Stimulated activated CD4-positive, alpha-beta T cell treated with anti-CD3 and anti-CD28 coated beads, Interleukin-15, amount 100 ng/mL, for 1 hour (primary cell): ENCODE measurements around the gene HERC5.
"Not testable (repeated sequence)": the region's sequence is repeated elsewhere in the genome, so short reads cannot be mapped to it uniquely, and the experiment has no call there.

Source experiments
- DNase-seq, 2 donors: peaks; one replicate each; pipeline ENCODE4 v3.0.0-alpha.2; 2020; ENCODE audit warnings: low read depth in 1 of 2, low spot score in 1 of 2

The HERC5 gene

DNA sequence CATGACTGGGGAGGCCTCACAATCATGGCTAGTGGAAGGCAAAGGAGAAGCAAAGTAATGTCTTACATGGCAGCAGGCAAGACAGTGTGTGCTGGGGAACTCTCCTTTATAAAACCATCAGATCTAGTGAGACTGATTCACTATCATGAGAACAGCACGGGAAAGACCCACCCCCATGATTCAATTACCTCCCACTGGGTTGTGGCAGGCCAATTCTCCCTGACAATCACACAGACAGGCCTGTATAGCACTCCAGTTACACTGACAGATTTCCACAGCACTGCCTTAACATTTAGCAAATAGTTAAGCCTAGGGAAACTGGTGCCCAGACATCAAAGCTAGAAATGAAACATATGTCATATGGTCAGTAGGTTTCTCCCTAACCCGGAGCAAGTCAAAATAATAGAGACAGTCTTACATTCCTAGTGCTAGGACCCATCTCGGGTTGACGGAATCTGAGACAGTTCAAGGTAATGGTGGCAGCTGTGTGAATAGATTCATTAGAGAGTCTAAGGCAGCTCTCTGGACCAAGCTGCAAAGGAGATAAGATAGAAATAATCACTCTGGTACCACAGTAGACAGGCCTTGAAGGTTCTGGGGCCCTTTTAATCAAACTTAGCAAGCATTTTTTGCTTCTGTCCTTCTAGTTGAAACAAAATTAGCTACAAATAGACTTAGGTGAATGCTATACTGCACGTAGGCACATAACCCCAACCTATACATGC is 9.4 kb upstream of the HERC5 start:
- no peak for DNase-seq

DNA sequence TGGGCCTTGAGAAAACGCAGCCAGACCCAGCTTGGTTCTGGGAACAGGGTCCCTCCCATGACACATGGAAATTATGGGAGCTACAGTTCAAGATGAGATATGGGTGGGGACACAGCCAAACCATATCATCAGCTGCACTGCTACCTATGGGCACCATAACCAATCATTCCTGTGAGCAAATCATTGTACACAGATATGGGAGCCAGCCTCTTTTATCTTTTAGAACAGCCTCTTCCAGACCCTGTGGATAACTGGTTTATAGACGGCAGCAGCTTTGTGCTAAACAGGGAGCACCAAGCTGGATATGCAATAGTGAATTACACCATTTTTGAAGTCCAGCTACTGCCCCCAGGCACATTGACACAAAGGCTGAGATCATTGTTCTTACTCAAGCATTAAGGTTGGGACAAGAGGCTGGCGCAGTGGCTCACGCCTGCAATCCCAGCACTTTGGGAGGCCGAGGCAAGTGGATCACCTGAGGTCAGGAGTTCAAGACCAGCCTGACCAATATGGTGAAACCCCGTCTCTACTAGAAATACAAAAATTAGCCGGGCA is 8.6 kb upstream of the HERC5 start:
- not testable (repeated sequence) for DNase-seq

DNA sequence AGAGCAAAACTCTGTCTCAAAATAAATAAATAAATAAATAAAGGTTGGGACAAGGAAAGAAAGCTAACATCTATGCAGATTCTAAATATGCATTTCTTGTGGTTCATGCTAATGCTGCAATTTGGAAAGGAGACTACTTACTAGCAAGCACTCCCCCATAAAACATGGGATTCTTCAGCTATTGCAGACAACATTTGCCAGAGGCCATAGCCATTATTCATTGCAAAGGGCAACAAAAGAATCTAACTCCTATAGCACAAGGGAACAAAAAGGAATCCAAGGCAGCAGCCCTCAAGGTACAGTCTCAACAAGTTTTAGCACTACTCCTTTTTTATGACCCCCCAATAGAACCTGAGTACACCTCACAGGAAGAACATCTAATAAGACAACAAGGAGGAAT is 8.0 kb upstream of the HERC5 start:
- no peak for DNase-seq

DNA sequence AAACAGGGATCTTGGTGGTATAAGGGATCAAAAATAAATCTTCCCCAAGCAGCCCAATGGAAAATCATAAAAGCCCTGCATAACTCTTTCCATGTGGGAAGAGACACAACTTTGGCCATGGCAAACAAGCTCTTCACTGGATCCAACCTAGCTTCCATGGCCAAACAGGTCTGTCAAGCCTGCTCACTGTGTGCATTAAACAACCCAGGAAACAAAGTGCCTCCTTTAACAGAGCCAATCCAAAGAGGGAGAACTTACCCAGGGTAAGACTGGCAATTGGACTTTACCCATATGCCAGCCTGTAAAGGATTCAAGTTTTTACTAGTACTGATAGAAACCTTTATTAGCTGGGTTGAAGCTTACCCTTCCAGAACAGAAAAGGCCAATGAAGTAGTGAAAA is 7.6 kb upstream of the HERC5 start:
- no peak for DNase-seq

DNA sequence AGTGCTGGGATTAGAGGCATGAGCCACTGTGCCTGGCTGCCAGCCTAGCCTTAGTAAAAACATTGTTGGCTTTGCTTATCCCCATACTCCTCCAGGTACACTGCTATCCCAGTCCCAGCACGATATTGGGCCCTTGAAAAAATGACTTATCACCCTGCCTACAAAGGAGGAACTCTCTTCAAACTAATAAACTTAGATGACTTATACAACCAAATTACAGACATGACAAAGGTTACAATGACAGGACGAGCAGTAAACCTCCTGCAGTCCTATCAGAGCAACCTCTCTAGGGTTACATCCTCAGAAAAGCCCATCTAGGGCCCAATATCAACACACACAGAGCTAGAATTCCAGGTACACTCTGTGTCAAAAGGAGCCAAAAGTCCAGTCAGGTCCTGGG is 5.7 kb upstream of the HERC5 start:
- DNase-seq, result no peak

DNA sequence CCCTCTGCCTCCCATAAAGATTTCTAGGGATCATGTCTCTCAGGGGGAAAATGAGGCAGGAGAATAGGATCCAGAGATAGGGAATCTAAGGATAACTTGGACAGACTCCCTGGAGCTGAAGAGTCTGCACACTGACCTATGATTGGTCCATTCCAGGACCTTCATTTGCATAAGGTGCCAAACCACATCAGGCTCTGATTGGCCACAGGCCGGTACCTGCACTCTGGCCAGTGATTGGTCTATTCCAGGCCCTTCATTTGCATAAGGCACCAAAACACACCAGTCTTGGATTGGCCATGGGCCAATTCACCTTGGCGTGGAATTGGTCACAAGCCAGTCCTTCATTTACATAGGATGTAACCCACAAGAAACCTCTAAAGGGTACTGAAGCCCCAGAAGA is 4.0 kb upstream of the HERC5 start:
- DNase-seq, result no peak

DNA sequence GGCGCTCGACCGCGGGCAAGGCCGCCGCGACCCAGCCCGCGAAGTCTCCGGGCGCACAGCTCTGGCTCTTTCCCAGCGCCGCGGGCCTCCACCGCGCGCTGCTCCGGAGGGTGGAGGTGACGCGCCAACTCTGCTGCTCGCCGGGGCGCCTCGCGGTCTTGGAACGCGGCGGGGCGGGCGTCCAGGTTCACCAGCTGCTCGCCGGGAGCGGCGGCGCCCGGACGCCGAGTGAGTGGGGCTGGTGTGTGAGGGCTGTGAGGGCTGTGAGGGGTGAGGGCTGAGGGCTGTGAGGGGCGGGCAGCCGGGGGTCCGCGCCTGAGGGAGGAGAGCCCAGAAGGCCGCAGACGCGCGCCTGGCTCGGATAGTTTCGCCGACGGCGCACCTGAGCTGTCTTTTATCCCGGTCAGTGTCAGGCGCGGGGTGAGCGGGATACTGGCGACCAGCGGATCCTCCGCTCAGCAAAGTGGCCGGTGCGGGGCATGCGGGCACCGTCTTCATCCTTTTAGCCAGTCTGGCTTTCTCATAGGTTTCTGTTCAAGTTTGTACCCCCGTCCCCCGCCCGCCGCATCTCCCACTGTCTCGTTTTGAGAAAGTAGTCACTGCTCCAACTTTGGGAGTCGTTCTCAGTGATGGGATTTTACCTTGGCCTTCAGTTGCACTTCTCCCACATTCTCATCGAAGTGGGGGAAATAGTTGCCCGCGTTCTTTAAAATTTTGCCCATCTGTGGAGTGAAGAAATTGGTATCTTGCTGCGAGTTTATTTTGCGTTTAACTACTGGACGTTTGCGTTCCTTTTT is 586 bp downstream of the HERC5 start:
- peak; percentile 15 to 16 for DNase-seq

DNA sequence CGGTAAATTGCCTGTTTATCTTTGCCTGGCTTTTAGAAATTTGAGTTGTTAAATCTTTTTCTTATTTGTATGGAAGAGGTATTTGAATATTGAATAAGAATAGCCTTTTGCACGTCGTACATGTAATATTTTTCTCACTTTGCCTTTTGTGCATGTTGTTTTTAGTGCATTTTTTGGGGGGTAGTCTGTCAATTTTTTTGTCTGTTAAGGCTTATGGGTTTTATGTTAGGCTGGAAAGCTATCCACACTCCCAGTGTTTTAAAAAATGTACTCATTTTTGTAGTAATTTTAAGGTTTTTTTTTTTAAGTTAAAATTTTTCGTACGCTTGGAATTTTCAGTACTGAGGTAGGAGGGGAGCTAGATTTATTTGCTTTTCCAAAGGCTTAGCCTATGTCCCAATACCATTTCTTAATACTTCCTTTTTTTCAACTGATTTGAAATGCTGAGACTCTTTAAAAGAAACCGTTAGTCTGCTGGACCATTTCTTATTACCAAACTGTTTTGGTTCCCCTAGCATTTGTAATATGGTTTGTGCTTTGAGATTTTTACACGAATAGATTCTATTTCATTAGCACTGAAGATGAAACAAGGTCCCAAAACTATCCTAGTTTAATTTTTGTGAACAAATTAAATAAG is 1.3 kb downstream of the HERC5 start:
- no peak for DNase-seq

DNA sequence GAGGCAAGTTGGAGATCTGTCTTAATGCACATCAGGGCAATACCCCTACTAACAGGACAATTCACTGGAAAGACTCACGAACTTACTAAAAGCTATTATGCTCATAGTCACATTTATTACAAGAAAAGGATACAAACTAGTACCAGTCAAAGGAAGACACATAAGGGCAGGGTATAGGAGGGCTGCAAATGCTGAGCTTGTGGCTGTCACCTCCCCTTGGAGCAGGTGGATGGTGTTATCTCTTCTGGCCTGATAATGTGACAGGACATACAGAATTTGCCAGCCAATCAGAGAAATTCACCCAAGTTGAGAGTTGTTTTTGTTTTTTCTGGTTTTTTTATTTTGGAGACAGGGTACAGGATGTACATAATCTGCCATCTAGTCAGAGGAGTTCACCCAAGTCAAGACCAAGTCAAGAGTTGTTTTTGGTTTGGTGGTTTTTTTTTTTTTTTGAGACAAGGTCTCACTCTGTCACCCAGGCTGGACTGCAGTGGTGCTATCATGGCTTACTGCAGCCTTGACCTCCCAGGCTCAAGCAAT is 8.8 kb downstream of the HERC5 start:
- no peak for DNase-seq

DNA sequence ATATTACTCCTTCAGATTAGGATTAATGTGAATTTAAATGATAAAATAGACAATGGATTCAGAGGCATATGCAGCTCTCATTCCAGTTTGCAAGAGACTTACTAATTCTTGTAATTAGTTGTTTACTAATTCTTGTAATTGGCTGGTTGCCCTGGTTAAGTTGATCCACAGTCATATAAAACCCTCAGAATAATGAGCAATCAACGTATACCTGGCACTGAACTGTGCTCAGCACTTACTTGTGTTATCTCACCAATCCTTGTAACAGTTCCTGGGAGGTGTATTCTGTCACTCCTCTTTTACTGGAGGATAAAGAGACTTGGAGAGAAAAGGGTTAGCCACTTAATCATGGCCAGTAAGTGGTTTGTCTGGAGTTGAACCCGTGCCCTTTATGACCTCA is 10.5 kb downstream of the HERC5 start:
- no peak for DNase-seq

DNA sequence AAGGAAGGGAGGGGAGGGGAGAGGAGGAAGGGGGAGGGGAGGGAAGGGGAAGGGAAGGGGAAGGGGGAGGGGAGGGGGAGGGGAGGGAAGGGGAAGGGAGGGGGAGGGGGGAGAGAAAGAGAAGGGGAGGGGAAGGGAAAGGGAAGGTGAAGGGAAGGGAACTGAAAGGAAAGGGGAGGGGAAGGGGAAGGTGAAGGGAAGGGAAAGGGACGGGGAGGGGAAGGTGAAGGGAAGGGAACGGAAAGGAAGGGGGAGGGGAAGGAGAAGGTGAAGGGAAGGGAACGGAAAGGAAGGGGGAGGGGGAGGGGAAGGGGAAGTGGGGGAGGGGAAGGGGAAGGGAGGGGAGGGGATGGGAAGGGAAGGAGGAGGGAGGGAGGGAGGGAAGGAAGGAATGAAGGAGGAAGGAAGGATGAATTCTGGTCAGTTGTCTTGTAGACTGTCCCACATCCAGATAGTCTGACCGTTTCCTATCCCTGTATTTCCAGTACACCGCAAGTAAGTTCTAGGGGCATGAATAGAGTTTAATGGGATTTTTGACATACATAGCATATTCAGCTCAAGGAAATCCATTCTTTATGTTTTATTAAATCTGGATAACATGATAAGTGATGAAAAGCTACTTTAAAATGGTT is 20.4 kb downstream of the HERC5 start:
- DNase-seq, result no peak

DNA sequence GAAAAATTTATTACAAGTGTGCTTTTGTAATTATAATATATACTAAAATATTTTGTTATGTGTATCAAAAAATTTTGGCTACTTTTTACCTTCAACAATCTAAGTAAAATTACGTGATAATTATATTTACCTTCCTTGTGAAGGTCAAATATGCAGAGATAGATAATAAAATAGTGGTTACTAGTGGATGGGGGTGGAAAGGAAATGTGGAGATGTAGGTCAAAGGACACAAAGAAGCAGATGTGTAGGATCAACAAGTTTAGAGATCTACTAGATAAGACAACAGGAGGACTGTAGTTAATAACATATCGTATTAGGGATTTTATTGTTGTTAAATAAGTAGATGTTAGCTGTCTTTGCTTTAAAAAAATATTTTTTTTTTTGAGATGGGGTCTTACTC is 21.3 kb downstream of the HERC5 start:
- no peak for DNase-seq

DNA sequence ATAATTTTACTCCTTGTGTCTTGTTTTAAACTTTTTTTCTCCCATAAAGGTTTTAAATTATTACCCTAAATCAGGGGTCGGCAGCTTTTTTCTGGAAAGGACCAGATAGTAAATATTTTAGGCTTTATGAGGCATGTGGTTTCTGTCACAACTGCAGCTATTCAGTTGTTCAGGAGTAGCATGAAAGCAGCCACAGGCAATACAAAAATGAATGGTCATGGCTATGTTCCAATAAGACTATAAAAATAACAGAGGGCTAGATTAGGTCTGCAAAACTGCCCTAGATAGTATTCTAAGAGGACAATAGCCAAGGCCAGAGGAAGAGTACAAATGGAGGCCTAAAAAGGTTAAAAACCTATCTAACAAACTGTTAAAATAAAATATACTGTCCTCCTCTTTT is 24.6 kb downstream of the HERC5 start:
- DNase-seq, result no peak

DNA sequence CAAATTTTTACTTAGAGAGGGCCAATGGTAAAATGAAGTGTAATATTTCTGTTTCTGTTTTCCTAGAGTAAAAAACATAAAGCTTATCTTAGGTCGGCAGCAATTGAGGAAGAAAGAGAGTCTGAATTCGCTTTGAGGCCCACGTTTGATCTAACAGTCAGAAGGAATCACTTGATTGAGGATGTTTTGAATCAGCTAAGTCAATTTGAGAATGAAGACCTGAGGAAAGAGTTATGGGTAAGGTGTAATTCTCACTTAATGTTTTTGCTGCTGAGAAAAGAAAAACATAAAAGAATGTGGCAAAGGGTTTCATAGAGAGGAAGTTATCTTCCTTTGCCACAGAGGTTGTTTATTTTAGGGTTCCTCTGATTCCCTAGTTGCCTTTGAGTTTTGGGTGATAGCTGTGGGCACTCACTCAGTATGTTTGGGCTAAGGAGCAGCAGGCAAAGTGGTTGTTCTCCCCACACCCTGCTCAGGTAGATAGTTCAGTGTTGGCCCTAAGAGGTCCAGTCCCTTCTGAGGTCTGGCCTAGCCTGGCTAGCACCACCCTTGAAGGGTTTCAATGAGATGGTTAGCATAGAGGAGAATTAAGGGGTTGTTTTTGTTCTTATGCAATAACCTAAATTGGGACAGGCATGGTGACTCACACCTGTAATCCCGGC is 32.3 kb downstream of the HERC5 start:
- no peak for DNase-seq

DNA sequence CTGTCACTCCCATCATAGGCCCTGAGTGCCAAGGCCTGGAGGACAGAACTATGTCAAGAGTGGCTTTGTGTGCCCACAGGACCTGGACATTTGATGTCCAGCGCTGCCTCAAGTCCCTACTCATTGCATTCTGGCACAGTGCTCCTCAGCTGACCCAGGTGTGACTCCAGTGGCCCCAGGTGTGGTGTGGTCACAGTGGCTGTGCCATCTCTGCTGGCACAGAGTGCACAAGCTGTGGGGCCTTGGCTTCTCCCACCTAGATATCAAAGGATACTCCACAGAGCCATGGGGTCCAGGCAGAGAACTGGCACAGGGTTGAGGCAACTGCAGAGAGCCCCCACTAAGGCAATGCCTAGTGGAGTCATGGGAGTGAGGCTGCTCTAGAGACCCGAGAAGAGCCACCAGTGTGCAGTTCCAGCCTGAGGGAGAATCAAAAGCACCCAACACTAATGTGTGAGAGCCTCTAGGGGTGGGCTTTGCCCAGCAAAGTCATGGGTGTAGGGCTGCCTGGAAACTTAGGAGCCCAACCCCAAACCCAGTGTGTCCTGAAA is 41.0 kb downstream of the HERC5 start:
- DNase-seq, result no peak

DNA sequence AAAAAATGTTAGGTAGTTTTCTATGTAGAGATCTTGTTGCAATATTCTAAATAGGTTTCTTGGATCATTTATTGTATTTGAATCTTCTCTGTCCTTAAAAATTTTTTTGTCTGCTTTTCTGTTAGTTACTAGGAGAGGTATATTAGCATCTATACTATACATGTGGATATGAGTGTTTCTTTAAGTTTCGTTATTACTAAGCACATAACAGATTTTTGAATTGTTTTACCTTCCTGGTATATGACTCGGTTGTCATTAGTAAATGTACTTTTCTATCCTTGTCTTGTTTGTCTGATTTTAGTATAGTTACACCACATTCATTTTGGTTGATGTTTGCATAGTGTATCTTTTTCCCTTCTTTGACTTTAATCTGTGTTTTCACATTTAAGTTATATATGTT is 46.4 kb downstream of the HERC5 start:
- DNase-seq, result no peak

DNA sequence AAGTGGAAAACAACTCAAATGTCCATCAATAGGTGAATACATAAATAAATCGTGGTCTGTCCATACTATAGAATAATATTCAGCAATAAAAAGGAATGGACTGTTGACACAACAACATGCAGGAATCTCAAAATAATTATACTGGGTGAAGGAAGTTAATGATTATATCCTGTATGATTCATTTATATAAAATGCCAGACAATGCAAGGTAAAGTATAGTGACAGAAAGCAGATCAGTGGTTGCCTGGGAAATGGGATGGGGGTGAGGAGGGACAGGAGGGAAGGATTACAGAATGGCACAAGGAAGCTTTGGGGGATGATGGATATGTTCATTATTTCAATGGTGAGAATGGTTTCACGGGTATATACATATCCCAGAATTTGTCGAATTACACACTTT is 54.3 kb downstream of the HERC5 start:
- no peak for DNase-seq

DNA sequence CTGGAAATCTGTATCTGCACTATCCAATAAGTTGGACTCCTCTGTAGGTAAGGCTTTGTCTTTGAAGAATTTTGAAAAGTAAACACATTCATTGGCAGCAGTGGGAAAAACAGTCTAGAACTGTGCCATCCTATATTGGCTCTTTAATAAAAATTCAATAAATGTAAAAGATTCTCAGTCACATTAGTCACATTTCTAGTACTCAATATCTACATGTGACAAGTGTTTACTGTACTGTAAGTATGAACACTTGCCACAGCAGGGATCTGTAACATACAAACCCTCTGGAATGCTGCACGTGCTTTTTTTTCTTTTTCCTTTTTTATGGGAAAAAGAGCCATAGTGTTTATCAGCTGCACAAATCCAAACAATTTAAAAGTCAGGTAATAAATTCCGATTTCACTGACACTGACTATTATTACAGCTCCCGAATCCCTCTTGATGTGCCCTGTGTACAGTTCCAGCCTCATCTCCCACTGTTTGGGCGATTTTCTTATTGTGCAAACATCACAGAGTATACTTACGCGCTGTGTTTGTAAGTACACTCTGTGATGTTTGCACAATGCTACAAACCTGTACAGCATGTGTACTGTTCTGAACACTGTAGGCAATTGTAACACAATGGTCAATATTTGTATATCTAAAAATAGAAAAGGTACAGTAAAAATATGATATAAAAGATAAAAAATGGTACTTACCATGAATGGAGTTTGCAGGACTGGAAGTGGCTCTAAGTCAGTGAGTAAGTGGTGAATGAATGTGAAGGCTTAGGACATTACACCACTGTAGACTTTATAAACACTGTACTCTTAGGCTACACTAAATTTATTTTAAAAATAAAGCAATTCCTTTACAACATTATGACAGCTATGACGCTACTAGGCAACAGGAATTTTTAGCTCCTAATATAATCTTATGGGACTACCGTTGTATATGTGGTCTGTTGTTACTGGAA is 57.9 kb downstream of the HERC5 start:
- DNase-seq, result no peak

DNA sequence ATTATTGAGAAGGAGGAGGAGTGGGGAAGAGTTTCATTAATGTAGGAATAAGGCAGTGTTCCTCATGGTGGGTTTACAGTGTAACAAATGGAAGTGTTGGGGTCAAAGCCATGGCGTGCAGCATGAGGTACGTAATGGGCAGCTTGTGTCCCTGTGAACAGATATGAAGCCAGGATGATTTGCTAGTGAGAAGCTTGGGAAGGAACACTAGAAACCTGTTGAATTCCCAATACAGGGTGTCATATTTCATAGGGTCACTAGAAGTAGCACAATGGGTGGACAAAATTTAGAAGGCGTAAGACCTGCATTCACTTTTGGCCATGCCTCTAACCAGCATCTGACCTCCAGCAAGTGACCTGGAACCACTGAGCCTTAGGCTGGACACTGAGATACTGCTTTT is 59.8 kb downstream of the HERC5 start:
- no peak for DNase-seq
